Endodermal cell (in vitro differentiated cells): ENCODE data around the gene SAMD10. TPM values are rescaled to one million over a fixed set of nuclear protein-coding genes. Genes with fewer than 3 reads are reported as not detected.
A peak's percentile ranks its signal among the peaks of the same experiment; 100 is the strongest.
"Not testable (repeated sequence)": the region's sequence is repeated elsewhere in the genome, so short reads cannot be mapped to it uniquely, and the experiment has no call there.

ENCODE experiments used
- DNase-seq: peaks from one replicate; pipeline ENCODE4 v3.0.0-alpha.2; 2017
- H3K27ac ChIP-seq: 2 replicates; pipeline ENCODE4 v1.5.1; 2013; ENCODE audit warnings: mild to moderate bottlenecking, low read depth, low read length, moderate library complexity
- H3K27me3 ChIP-seq: 2 replicates; pipeline ENCODE4 v1.6.1; 2013; ENCODE audit warnings: mild to moderate bottlenecking, low read length, moderate library complexity; ENCODE audit not compliant: insufficient read depth, control insufficient read depth, poor library complexity, severe bottlenecking
- H3K36me3 ChIP-seq: 2 replicates; pipeline ENCODE4 v1.7.0; 2013; ENCODE audit warnings: mild to moderate bottlenecking, low read length, moderate library complexity; ENCODE audit not compliant: control insufficient read depth, insufficient read depth
- H3K4me1 ChIP-seq: one replicate; pipeline ENCODE4 v1.7.0; 2013; ENCODE audit warnings: low read length; ENCODE audit not compliant: control insufficient read depth, insufficient read depth
- H3K4me3 ChIP-seq: 2 replicates; pipeline ENCODE4 v1.5.1; 2013; ENCODE audit warnings: mild to moderate bottlenecking, low read length, moderate library complexity
- H3K9ac ChIP-seq: 2 replicates; pipeline ENCODE4 v1.6.1; 2013; ENCODE audit warnings: mild to moderate bottlenecking, low read length, moderate library complexity; ENCODE audit not compliant: poor library complexity, severe bottlenecking; ENCODE audit errors: extremely low read depth
- H3K9me3 ChIP-seq: 2 replicates; pipeline ENCODE4 v1.6.1; 2013; ENCODE audit warnings: mild to moderate bottlenecking, low read length, moderate library complexity; ENCODE audit not compliant: control insufficient read depth
- H3K27ac Mint-ChIP-seq: 2 replicates; pipeline ENCODE4 v1.8.0; 2020; ENCODE audit warnings: mixed read lengths
- H3K27me3 Mint-ChIP-seq: 2 replicates; pipeline ENCODE4 v1.8.0; 2021; ENCODE audit warnings: mild to moderate bottlenecking, mixed read lengths; ENCODE audit not compliant: insufficient read depth
- H3K36me3 Mint-ChIP-seq: 2 replicates; pipeline ENCODE4 v1.8.0; 2020; ENCODE audit warnings: low read depth, mixed read lengths
- H3K4me1 Mint-ChIP-seq: 2 replicates; pipeline ENCODE4 v1.8.0; 2020; ENCODE audit warnings: mixed read lengths
- H3K4me3 Mint-ChIP-seq: 2 replicates; pipeline ENCODE4 v1.8.0; 2020; ENCODE audit warnings: mild to moderate bottlenecking, moderate library complexity, mixed read lengths
- H3K9me3 Mint-ChIP-seq: 2 replicates; pipeline ENCODE4 v1.8.0; 2020; ENCODE audit warnings: mild to moderate bottlenecking, mixed read lengths
- CTCF ChIP-seq: fragments of 200-600 bp; sonication (generic); conservative IDR thresholded peaks from 2 replicates; pipeline ENCODE4 v1.5.0; 2021; ENCODE audit warnings: antibody characterized with exemption, mild to moderate bottlenecking
- WGBS, 2 experiments: methylation state at CpG; one replicate each; pipeline versions ENCODE4 v1.1.5 to v1.1.7; 2013; ENCODE audit warnings: missing lambda C conversion rate in 2 of 2, mixed read lengths in 1 of 2; ENCODE audit not compliant: insufficient coverage in 1 of 2, insufficient read length in 1 of 2; 5-methylcytosine and 5-hydroxymethylcytosine counted together
- total RNA-seq, 2 donors: library from RNA; stranded (reverse); fragmentation: NEBNext Ultra II Directional in 1 of 2; extraction: Animal tissue kit (Norgen Biotek cat#: 25700) in 1 of 2; gene quantifications; 2 replicates in 1 of 2; 3 replicates in 1 of 2; pipeline ENCODE4 v1.2.1, GENCODE V29; 2021

Gene SAMD10
- total RNA-seq, 2 donors from 2014 or later = 5.6 to 6.0 TPM

- H3K9me3 Mint-ChIP-seq = no peaks in the 10 kb centered on the region
- no peaks in the 10 kb centered on the region for H3K27me3 Mint-ChIP-seq
- no peak overlapping the region for H3K4me3 Mint-ChIP-seq
- no peak for TF ChIP-seq CTCF
- no peaks in the 10 kb centered on the region for H3K27me3 ChIP-seq
- H3K36me3 Mint-ChIP-seq = peaks cover 79% of the 10 kb centered on the region
- WGBS, 2 experiments = 95 to 97% methylated on average over 16 to 17 of the region's 17 CpGs
- no peaks in the 10 kb centered on the region for H3K4me1 ChIP-seq
- no peaks in the 10 kb centered on the region for H3K4me1 Mint-ChIP-seq
- no peak overlapping the region for H3K4me3 ChIP-seq
- no peaks in the 10 kb centered on the region for H3K9me3 ChIP-seq
- H3K9ac ChIP-seq = no peak overlapping the region
- peaks cover 74% of the 10 kb centered on the region for H3K36me3 ChIP-seq
- DNase-seq = peak; percentile 24
- no peak overlapping the region for H3K27ac ChIP-seq
- H3K27ac Mint-ChIP-seq = no peak overlapping the region
Observed at GRCh38 chr20:64022671-64023360, 43.4 kb upstream of the SAMD10 start.

GRCh38 chr20:64021124-64021975 lies 41.9 kb upstream of the SAMD10 start:
- H3K9ac ChIP-seq = no peak overlapping the region
- Mint-ChIP-seq H3K9me3 (no peaks in the 10 kb centered on the region), H3K36me3 (peaks cover 77% of the 10 kb centered on the region), H3K27ac (no peak overlapping the region), H3K4me3 (no peak overlapping the region), H3K27me3 (no peaks in the 10 kb centered on the region), H3K4me1 (no peaks in the 10 kb centered on the region)
- DNase-seq = no peak
- H3K9me3 ChIP-seq = peaks cover 4% of the 10 kb centered on the region
- H3K4me1 ChIP-seq = no peaks in the 10 kb centered on the region
- WGBS, 2 experiments = 92 to 96% methylated on average over 23 to 35 of the region's 36 CpGs
- no peaks in the 10 kb centered on the region for H3K27me3 ChIP-seq
- no peak for TF ChIP-seq CTCF
- peaks cover 74% of the 10 kb centered on the region for H3K36me3 ChIP-seq
- no peak overlapping the region for H3K27ac ChIP-seq
- H3K4me3 ChIP-seq = no peak overlapping the region

GRCh38 chr20:64015635-64016034 lies 36.2 kb upstream of the SAMD10 start:
- H3K36me3 ChIP-seq = peaks cover 65% of the 10 kb centered on the region
- no peaks in the 10 kb centered on the region for H3K9me3 Mint-ChIP-seq
- peaks cover 7% of the 10 kb centered on the region for H3K9me3 ChIP-seq
- TF ChIP-seq CTCF = no peak
- H3K36me3 Mint-ChIP-seq = peaks cover 62% of the 10 kb centered on the region
- H3K4me1 ChIP-seq = no peaks in the 10 kb centered on the region
- WGBS, 2 experiments = 93 to 100% methylated on average over 1 to 2 of the region's 2 CpGs
- no peak overlapping the region for H3K4me3 Mint-ChIP-seq
- H3K27ac Mint-ChIP-seq = no peak overlapping the region
- H3K4me1 Mint-ChIP-seq = no peaks in the 10 kb centered on the region
- no peak overlapping the region for H3K4me3 ChIP-seq
- H3K9ac ChIP-seq = no peak overlapping the region
- no peak for DNase-seq
- H3K27ac ChIP-seq = no peak overlapping the region
- no peaks in the 10 kb centered on the region for H3K27me3 Mint-ChIP-seq
- no peaks in the 10 kb centered on the region for H3K27me3 ChIP-seq

GRCh38 chr20:64012385-64013154 lies 33.1 kb upstream of the SAMD10 start:
- Histone ChIP-seq H3K9me3 (peaks cover 21% of the 10 kb centered on the region), H3K36me3 (peaks cover 73% of the 10 kb centered on the region)
- H3K4me3 Mint-ChIP-seq, H3K27me3 ChIP-seq, H3K4me1 ChIP-seq, H3K4me3 ChIP-seq, H3K4me1 Mint-ChIP-seq, H3K27ac ChIP-seq, DNase-seq, H3K27ac Mint-ChIP-seq, H3K9ac ChIP-seq, H3K27me3 Mint-ChIP-seq: not testable (repeated sequence)
- Mint-ChIP-seq H3K9me3 (peaks cover 11% of the 10 kb centered on the region), H3K36me3 (peaks cover 70% of the 10 kb centered on the region)
- 95 to 100% methylated on average over 1 to 3 of the region's 20 CpGs for WGBS, 2 experiments
